GM12878 (cell line): Measurements from ENCODE around the gene ZNF444. TPM values are rescaled to one million over a fixed set of nuclear protein-coding genes. Genes with fewer than 3 reads are reported as not detected.

Experiments
- ATAC-seq: fragments of 200-7000 bp; cut with Tn5 transposase; 3 replicates; pipeline ENCODE4 v1.9.1; 2020; ENCODE audit warnings: mild to moderate bottlenecking, moderate library complexity
- BruUV-seq: library from RNA; stranded (reverse); fragments of 400-500 nt; replicated peaks from 2 replicates; lab custom pipeline; 2021; lab: Mats Ljungman, UMichigan
- CTCF ChIA-PET: fragments of 300-600 bp; sonication (Branson Sonifier 250); formaldehyde crosslinking; extraction: SDS; loops from one replicate; lab custom pipeline; 2021; ENCODE audit warnings: inconsistent platforms; lab: Yijun Ruan, JAX
- POLR2A ChIA-PET: fragments of 350-600 bp; formaldehyde crosslinking; extraction: SDS; loops from one replicate; lab custom pipeline; 2021; ENCODE audit warnings: inconsistent platforms; lab: Charles Lee
- RAD21 ChIA-PET: fragments of 300-600 bp; sonication (Branson Sonifier 250); formaldehyde crosslinking; loops from one replicate; lab custom pipeline; 2023; ENCODE audit warnings: antibody characterized with exemption; ENCODE audit not compliant: unreplicated experiment; lab: Charles Lee
- SMC1A ChIA-PET: fragments of 300-600 bp; sonication (Branson Sonifier 250); formaldehyde crosslinking; loops from one replicate; lab custom pipeline; 2023; ENCODE audit not compliant: unreplicated experiment, uncharacterized antibody; lab: Charles Lee
- DNase-seq: peaks from one replicate; pipeline ENCODE4 v3.0.0-alpha.2; 2011; ENCODE audit warnings: low read depth, low spot score
- FAIRE-seq: peaks from 3 replicates; lab custom pipeline; 2011; peaks lifted over from hg19 to GRCh38; lab: Jason Lieb, UNC
- H2AFZ ChIP-seq: 2 replicates; pipeline ENCODE4 v1.6.0; 2011; ENCODE audit warnings: low read depth, low read length, control low read depth; ENCODE audit not compliant: control insufficient read depth
- H3K27ac ChIP-seq: 2 replicates; pipeline ENCODE4 v1.5.1; 2011; ENCODE audit warnings: control low read depth; ENCODE audit not compliant: control insufficient read depth, insufficient read depth
- H3K27me3 ChIP-seq, 2 experiments: replicated peaks in 1 of 2; 2 replicates each; pipeline versions ENCODE4 v1.6.0 to v1.6.1; 2011; ENCODE audit warnings: low read length in 1 of 2; ENCODE audit not compliant: control insufficient read depth in 2 of 2, insufficient read depth in 2 of 2
- H3K36me3 ChIP-seq, 2 experiments: 2 replicates each; pipeline ENCODE4 v1.5.1; 2011; ENCODE audit warnings: low read length in 1 of 2; ENCODE audit not compliant: control insufficient read depth in 2 of 2, insufficient read depth in 2 of 2
- H3K4me1 ChIP-seq: 2 replicates; pipeline ENCODE4 v1.6.1; 2011; ENCODE audit warnings: mild to moderate bottlenecking, low read length, moderate library complexity, mixed read lengths; ENCODE audit not compliant: control insufficient read depth, insufficient read depth
- H3K4me2 ChIP-seq: 2 replicates; pipeline ENCODE4 v1.6.0; 2011; ENCODE audit warnings: control low read depth; ENCODE audit not compliant: control insufficient read depth, insufficient read depth
- H3K4me3 ChIP-seq: fragments of 200-600 bp; sonication (generic); 2 replicates; pipeline ENCODE4 v1.5.1; 2016
- H3K79me2 ChIP-seq: 2 replicates; pipeline ENCODE4 v1.6.0; 2011; ENCODE audit warnings: low read length; ENCODE audit not compliant: control insufficient read depth, insufficient read depth
- H3K9ac ChIP-seq: 2 replicates; pipeline ENCODE4 v1.8.0; 2011; ENCODE audit warnings: low read length, control low read depth, mixed read lengths; ENCODE audit not compliant: control insufficient read depth, insufficient read depth
- H3K9me3 ChIP-seq: replicated peaks from 3 replicates; pipeline ENCODE4 v1.5.1; 2011; ENCODE audit warnings: mild to moderate bottlenecking, low read length; ENCODE audit not compliant: control insufficient read depth, insufficient read depth
- H4K20me1 ChIP-seq: 2 replicates; pipeline ENCODE4 v1.6.0; 2011; ENCODE audit not compliant: control insufficient read depth, insufficient read depth
- BACH1 ChIP-seq: fragments of 450-650 bp; IDR thresholded peaks from 2 replicates; pipeline ENCODE4 v1.6.1; 2017; ENCODE audit warnings: mild to moderate bottlenecking, borderline replicate concordance
- BMI1 ChIP-seq: fragments of 450-650 bp; IDR thresholded peaks from 2 replicates; pipeline ENCODE4 v1.6.1; 2016; ENCODE audit warnings: mild to moderate bottlenecking, moderate library complexity, borderline replicate concordance
- CBFB ChIP-seq: IDR thresholded peaks from 2 replicates; pipeline ENCODE4 v1.6.1; 2016; ENCODE audit warnings: antibody characterized with exemption, low read depth
- CREM ChIP-seq: IDR thresholded peaks from 2 replicates; pipeline ENCODE4 v1.6.1; 2014; ENCODE audit warnings: antibody characterized with exemption, low read depth
- DPF2 ChIP-seq: fragments of 450-650 bp; IDR thresholded peaks from 2 replicates; pipeline ENCODE4 v1.6.1; 2017; ENCODE audit warnings: mild to moderate bottlenecking
- E4F1 ChIP-seq: fragments of 450-650 bp; IDR thresholded peaks from 2 replicates; pipeline ENCODE4 v1.6.1; 2018; ENCODE audit warnings: borderline replicate concordance, mild to moderate bottlenecking; ENCODE audit not compliant: partially characterized antibody
- ESRRA ChIP-seq: IDR thresholded peaks from 2 replicates; pipeline ENCODE4 v1.6.1; 2012; ENCODE audit warnings: mild to moderate bottlenecking, low read length, improper control_type of control experiment
- FOS ChIP-seq: IDR thresholded peaks from 3 replicates; pipeline ENCODE4 v1.6.1; 2011; ENCODE audit warnings: borderline replicate concordance; ENCODE audit not compliant: insufficient read length; ENCODE audit errors: extremely low read depth
- MEF2B ChIP-seq: fragments of 450-650 bp; IDR thresholded peaks from 2 replicates; pipeline ENCODE4 v1.6.1; 2018; ENCODE audit warnings: mild to moderate bottlenecking, moderate library complexity; ENCODE audit not compliant: partially characterized antibody, poor library complexity, severe bottlenecking
- PKNOX1 ChIP-seq: fragments of 450-650 bp; IDR thresholded peaks from 2 replicates; pipeline ENCODE4 v1.6.1; 2016; ENCODE audit warnings: mild to moderate bottlenecking
- RELA ChIP-seq: fragments of 450-650 bp; IDR thresholded peaks from 2 replicates; pipeline ENCODE4 v1.8.0; 2014; ENCODE audit warnings: borderline replicate concordance; ENCODE audit not compliant: partially characterized antibody
- SMAD5 ChIP-seq: IDR thresholded peaks from 2 replicates; pipeline ENCODE4 v1.6.1; 2016; ENCODE audit warnings: antibody characterized with exemption, low read depth
- TARDBP ChIP-seq: IDR thresholded peaks from 2 replicates; pipeline ENCODE4 v1.6.1; 2016; ENCODE audit warnings: borderline replicate concordance
- YBX1 ChIP-seq: fragments of 450-650 bp; IDR thresholded peaks from 2 replicates; pipeline ENCODE4 v1.6.1; 2016; ENCODE audit warnings: antibody characterized with exemption
- ZBED1 ChIP-seq: IDR thresholded peaks from 2 replicates; pipeline ENCODE4 v1.6.1; 2016; ENCODE audit warnings: borderline replicate concordance
- ZZZ3 ChIP-seq: IDR thresholded peaks from 2 replicates; pipeline ENCODE4 v1.6.1; 2011; ENCODE audit warnings: low read depth; ENCODE audit not compliant: control insufficient read depth, insufficient read length
- WGBS: methylation state at CpG from one replicate; pipeline ENCODE4 v1.1.6; 2016; ENCODE audit warnings: low lambda C conversion rate; ENCODE audit not compliant: insufficient replicate concordance, insufficient coverage; ENCODE audit errors: missing lambda C conversion rate; 5-methylcytosine and 5-hydroxymethylcytosine counted together
- in situ Hi-C: fragments of 300-500 bp; cut with MboI; formaldehyde crosslinking; loops from 9 replicates; pipeline ENCODE4 v1.14.3; 2018; ENCODE audit warnings: mixed read lengths
- intact Hi-C: fragments of 100-400 bp; cut with micrococcal nuclease; formaldehyde crosslinking; loops from one replicate; pipeline ENCODE4 v1.14.2; 2022; ENCODE audit not compliant: unreplicated experiment
- polyA plus RNA-seq, 11 experiments: library from polyadenylated mRNA; depleted of rRNA in 4 of 11; unstranded in 6 of 11; stranded (reverse) in 5 of 11; fragments of >200 nt; fragmentation: Nextera tagmentation in 4 of 11; fragmentation: Illumina TruSeq in 1 of 11; extraction: Ambion mirVana in 4 of 11; extraction: Trizol in 1 of 11; gene quantifications; 1 replicate in 1 of 11; 2 replicates in 10 of 11; pipeline versions ENCODE4 v1.2.1 to v1.2.3, GENCODE V29; 2011 to 2016; ENCODE audit warnings: inconsistent platforms in 2 of 11, missing spikeins in 2 of 11, low read depth in 1 of 11
- total RNA-seq, 4 experiments: library from RNA; depleted of rRNA in 3 of 4; stranded (reverse); fragments of >200 nt in 3 of 4; fragmentation: Illumina TruSeq in 1 of 4; extraction: Trizol in 1 of 4; gene quantifications; 2 replicates each; pipeline versions ENCODE4 v1.2.1 to v1.2.3, GENCODE V29; 2013 to 2021
- TF ChIP-seq, protein P1 (sequence below): fragments of 150-350 bp; IDR thresholded peaks from 2 replicates; pipeline ENCODE4 v1.6.1; 2016; ENCODE audit warnings: low read depth, low read length

The ZNF444 gene
- total and polyA plus RNA-seq, 10 of the 15 experiments (the other 5 are each of a cell fraction or from before 2014, with no cell fraction given): 0.45 to 28.2 (median 11.6) TPM

- ChIA-PET POLR2A (no interaction called here), CTCF (no interaction called here), RAD21 (no interaction called here), SMC1A (no interaction called here)
- FAIRE-seq: no peak
- no peak overlapping the region for H3K9ac ChIP-seq
- no peak overlapping the region for H3K4me2 ChIP-seq
- peaks cover 0 to 14% of the 10 kb centered on the region in 2 experiments; a peak in 3 of 4 replicates for H3K36me3 ChIP-seq
- no peak for DNase-seq
- in situ Hi-C loops: no loop called here
- peaks cover 35% of the 10 kb centered on the region for H3K4me1 ChIP-seq
- H3K4me3 ChIP-seq: no peak overlapping the region
- no TSS peak for BruUV-seq
- peaks cover 71% of the 10 kb centered on the region for H3K79me2 ChIP-seq
- no peak for ATAC-seq
- no peak overlapping the region for H2AFZ ChIP-seq
- intact Hi-C loops: no loop called here
- H3K9me3 ChIP-seq: no peaks in the 10 kb centered on the region
- no peaks in the 10 kb centered on the region; the same call in 1 of the 2 replicates for H4K20me1 ChIP-seq
- WGBS: 89% methylated on average over 18 of the region's 27 CpGs
- H3K27me3 ChIP-seq: no peaks in the 10 kb centered on the region
- H3K27ac ChIP-seq: no peak overlapping the region
- TF ChIP-seq RELA (no peak), TARDBP (no peak), ESRRA (no peak), CREM (no peak), SMAD5 (no peak), PKNOX1 (no peak), MEF2B (no peak), ZZZ3 (no peak), FOS (no peak), E4F1 (no peak), YBX1 (no peak), BACH1 (no peak), ZBED1 (no peak), BMI1 (no peak), CBFB (no peak), DPF2 (no peak)
- TF ChIP-seq, protein P1, sequence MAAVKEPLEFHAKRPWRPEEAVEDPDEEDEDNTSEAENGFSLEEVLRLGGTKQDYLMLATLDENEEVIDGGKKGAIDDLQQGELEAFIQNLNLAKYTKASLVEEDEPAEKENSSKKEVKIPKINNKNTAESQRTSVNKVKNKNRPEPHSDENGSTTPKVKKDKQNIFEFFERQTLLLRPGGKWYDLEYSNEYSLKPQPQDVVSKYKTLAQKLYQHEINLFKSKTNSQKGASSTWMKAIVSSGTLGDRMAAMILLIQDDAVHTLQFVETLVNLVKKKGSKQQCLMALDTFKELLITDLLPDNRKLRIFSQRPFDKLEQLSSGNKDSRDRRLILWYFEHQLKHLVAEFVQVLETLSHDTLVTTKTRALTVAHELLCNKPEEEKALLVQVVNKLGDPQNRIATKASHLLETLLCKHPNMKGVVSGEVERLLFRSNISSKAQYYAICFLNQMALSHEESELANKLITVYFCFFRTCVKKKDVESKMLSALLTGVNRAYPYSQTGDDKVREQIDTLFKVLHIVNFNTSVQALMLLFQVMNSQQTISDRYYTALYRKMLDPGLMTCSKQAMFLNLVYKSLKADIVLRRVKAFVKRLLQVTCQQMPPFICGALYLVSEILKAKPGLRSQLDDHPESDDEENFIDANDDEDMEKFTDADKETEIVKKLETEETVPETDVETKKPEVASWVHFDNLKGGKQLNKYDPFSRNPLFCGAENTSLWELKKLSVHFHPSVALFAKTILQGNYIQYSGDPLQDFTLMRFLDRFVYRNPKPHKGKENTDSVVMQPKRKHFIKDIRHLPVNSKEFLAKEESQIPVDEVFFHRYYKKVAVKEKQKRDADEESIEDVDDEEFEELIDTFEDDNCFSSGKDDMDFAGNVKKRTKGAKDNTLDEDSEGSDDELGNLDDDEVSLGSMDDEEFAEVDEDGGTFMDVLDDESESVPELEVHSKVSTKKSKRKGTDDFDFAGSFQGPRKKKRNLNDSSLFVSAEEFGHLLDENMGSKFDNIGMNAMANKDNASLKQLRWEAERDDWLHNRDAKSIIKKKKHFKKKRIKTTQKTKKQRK: no peak
Observed at GRCh38 chr19:56107626-56108351, 33.3 kb upstream of the ZNF444 start.
